ENCODE results near the gene KRT32. TPM values are rescaled to one million over a fixed set of nuclear protein-coding genes. Genes with fewer than 3 reads are reported as not detected.

KRT32 gene
- total and polyA plus RNA-seq, 12 donors, result not detected

DNA sequence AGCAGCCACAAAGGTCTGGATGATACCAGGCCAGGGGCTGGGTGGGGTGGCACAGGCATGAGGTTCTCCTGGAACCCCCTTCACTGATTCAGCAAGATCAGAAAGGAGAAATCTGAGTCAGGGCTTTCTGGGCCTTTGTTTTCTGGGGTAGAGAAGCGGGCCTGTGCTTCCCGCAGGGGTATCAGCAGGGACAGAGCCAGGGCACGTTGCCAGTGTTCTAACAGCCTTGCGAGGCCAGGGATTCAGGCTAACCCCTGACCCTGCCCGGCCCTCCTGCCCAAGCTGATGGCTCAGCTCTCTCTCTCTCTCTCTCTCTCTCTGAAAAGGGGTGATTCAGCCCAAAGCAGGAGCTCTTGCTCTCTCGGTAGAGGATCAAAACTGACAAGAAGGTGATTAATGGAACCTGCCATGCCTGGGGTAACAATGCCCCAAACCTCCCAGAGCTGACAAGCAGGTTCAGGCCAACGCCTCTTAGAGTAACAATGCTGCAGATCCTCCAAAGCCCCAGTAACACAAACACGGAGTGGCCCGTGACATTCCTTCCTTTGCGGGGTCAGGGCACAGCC, 40.2 kb upstream of the KRT32 start:
- TF ChIP-seq, protein P1, sequence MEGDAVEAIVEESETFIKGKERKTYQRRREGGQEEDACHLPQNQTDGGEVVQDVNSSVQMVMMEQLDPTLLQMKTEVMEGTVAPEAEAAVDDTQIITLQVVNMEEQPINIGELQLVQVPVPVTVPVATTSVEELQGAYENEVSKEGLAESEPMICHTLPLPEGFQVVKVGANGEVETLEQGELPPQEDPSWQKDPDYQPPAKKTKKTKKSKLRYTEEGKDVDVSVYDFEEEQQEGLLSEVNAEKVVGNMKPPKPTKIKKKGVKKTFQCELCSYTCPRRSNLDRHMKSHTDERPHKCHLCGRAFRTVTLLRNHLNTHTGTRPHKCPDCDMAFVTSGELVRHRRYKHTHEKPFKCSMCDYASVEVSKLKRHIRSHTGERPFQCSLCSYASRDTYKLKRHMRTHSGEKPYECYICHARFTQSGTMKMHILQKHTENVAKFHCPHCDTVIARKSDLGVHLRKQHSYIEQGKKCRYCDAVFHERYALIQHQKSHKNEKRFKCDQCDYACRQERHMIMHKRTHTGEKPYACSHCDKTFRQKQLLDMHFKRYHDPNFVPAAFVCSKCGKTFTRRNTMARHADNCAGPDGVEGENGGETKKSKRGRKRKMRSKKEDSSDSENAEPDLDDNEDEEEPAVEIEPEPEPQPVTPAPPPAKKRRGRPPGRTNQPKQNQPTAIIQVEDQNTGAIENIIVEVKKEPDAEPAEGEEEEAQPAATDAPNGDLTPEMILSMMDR (IDR thresholded peaks at IDR 0.05), result no peak
- TF ChIP-seq POLR2A (IDR thresholded peaks at IDR 0.05), result no peak

DNA sequence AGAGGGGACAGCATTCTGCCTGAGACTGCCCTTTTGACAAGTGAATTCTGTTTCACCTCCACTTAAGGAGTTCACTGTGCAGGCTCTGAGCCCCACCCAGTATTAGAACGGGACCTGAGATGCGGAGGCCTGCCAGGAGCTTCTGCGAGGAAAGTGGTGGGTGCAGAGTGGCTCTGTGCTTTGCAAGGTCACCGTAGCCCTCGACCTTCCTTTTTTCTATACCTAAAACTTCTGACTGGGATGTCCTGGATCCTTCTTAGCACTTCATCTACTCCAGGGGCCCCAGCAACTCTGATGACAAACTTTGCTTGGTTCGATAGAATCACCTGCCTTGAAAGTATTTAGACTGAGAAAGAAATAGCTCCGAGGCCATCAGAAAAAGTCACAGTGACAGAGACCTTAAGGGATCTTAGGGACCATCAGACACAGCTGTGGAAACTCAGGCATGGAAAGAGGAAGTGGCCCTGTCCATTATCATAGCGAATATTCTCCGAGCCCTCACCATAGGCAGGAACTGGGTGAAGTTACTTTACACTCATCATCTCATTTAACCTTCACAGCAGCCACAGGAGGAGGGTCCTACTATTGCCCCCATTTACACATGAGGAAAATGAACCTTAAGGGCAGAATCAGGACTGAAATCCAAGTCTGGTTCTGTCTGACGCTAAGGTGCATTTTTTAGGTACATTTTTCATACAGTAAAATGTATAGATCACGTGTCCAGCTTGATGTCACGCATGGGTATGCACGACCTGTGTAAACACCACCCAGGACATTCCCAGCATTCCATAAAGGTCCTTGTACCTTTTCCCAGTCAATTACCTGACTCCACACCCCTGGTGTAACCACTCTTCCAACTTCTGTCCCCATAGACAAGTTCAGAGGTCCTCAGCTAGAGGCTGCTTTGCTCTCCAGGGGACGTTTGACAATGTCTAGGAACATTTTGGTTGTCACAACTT, 38.9 kb upstream of the KRT32 start:
- WGBS, 4 donors, result 77 to 83% (median 81%) methylated on average over 14 of the region's 14 CpGs
- no peak overlapping the region for H3K4me3 ChIP-seq
- no peak overlapping the region for H3K27ac ChIP-seq
- H3K9me3 ChIP-seq (replicated peaks in 1 of 3), result no peaks in the 10 kb centered on the region
- no peak for TF ChIP-seq POLR2A (IDR thresholded peaks at IDR 0.05)
- TF ChIP-seq, protein P1 (IDR thresholded peaks at IDR 0.05), result no peak
- no peaks in the 10 kb centered on the region for H3K4me1 ChIP-seq (replicated peaks in 1 of 2)
- H3K27me3 ChIP-seq, result no peaks in the 10 kb centered on the region
- DNase-seq, result no peak
- no peaks in the 10 kb centered on the region for H3K36me3 ChIP-seq (replicated peaks in 1 of 2)
- intact Hi-C loops (cut with DNase I), result no loop called here

More for the DNA sequence above, 40.2 kb upstream of the KRT32 start:
- H3K4me1 ChIP-seq (replicated peaks in 1 of 2), result no peaks in the 10 kb centered on the region
- H3K36me3 ChIP-seq (replicated peaks in 1 of 2), result no peaks in the 10 kb centered on the region
- H3K27ac ChIP-seq, result no peak overlapping the region
- 39 to 60% (median 59%) methylated on average over 7 to 10 of the region's 10 CpGs for WGBS, 4 donors
- no peaks in the 10 kb centered on the region for H3K27me3 ChIP-seq
- intact Hi-C loops (cut with DNase I), result no loop called here
- no peak overlapping the region for H3K4me3 ChIP-seq
- no peaks in the 10 kb centered on the region for H3K9me3 ChIP-seq (replicated peaks in 1 of 3)
- no peak for DNase-seq

DNA sequence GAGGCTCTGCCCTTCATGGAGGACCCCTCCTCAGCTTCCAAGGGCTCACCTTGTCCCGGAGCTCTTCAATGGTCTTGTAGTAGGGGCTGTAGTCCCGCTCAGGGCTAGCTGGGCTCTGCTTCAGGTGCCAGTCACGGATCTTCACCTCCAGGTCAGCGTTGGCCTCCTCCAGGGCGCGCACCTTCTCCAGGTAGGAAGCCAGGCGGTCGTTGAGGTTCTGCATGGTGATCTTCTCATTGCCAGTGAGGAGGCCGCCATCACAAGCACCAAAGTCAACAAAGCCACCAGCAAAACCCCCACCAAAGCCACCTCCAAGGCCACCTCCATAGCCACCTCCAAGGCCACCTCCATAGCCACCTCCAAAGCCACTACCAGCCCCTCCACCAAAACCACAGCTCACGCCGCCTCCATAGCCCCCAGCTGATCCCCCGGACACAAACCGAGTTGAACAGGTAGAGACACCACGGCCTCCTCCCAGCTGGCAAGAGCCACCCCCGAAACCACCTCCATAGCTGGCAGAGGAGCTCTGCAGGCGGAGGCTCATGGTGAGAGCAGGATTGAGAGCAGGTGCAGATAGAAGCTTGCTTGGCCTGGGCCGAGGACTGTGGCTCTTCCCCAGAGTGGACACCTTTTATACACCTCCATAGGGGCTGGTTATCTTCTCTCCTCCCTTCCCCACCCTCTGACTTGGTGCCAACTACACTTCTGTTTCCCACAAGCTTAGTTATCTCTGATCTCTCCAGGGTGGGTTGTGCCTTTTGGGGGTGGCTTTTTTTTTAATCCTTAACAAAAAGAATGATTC, 38.0 kb upstream of the KRT32 start, which contains the start of gene KRT13:
Gene KRT13, minus strand, starts transcription at position 606 of the 802 bp plus-strand sequence. Its CDS starts 62 bp downstream, at position 544.
- Histone ChIP-seq H3K9me3 (replicated peaks in 1 of 3) (no peaks in the 10 kb centered on the region), H3K27me3 (no peaks in the 10 kb centered on the region), H3K4me1 (replicated peaks in 1 of 2) (no peaks in the 10 kb centered on the region), H3K27ac (no peak within 1 kb of the TSS), H3K36me3 (replicated peaks in 1 of 2) (no peaks in the 10 kb centered on the region), H3K4me3 (no peak within 1 kb of the TSS)
- WGBS, 4 donors, result 78 to 92% (median 86%) methylated on average over 9 to 17 of the region's 17 CpGs
- intact Hi-C loops (cut with DNase I), result no loop called here
- DNase-seq, result no peak
- TF ChIP-seq, protein P1 (IDR thresholded peaks at IDR 0.05), result no peak
- TF ChIP-seq POLR2A (IDR thresholded peaks at IDR 0.05), result no peak
